GM18870 (cell line): Measurements from ENCODE around the gene METTL18.
"Not testable (repeated sequence)": the region's sequence is repeated elsewhere in the genome, so short reads cannot be mapped to it uniquely, and the experiment has no call there.

Experiments
- ATAC-seq: cut with Tn5 transposase; IDR thresholded peaks from one replicate; pipeline ENCODE4 v1.9.1; 2021; ENCODE audit warnings: moderate library complexity; ENCODE audit not compliant: unreplicated experiment

METTL18 gene

GRCh38 chr1:169794530-169795416 is at the start of gene METTL18:
Gene METTL18, minus strand, starts transcription at chr1:169794907. Its CDS starts 1,212 bp downstream, at chr1:169793695.
- ATAC-seq: peak; percentile 75

GRCh38 chr1:169838942-169839341 is 44.2 kb upstream of the METTL18 start:
- no peak for ATAC-seq

- no peak for ATAC-seq
Observed at GRCh38 chr1:169836198-169836597, 41.5 kb upstream of the METTL18 start.

- no peak for ATAC-seq
Observed at GRCh38 chr1:169835647-169836046, 40.9 kb upstream of the METTL18 start.

GRCh38 chr1:169834869-169835268 is 40.2 kb upstream of the METTL18 start:
- ATAC-seq: no peak

- ATAC-seq: no peak
Observed at GRCh38 chr1:169833179-169833901, 38.6 kb upstream of the METTL18 start.

- no peak for ATAC-seq
Observed at GRCh38 chr1:169829671-169830070, 35.0 kb upstream of the METTL18 start.

GRCh38 chr1:169824153-169824552 is 29.4 kb upstream of the METTL18 start:
- ATAC-seq: no peak

- no peak for ATAC-seq
Observed at GRCh38 chr1:169821500-169821899, 26.8 kb upstream of the METTL18 start.

GRCh38 chr1:169816617-169817016 is 21.9 kb upstream of the METTL18 start:
- ATAC-seq: no peak

- ATAC-seq: no peak
Observed at GRCh38 chr1:169814265-169814664, 19.6 kb upstream of the METTL18 start.

GRCh38 chr1:169812131-169812530 is 17.4 kb upstream of the METTL18 start:
- ATAC-seq: no peak

- not testable (repeated sequence) for ATAC-seq
Observed at GRCh38 chr1:169811418-169812035, 16.8 kb upstream of the METTL18 start.

GRCh38 chr1:169809370-169810095 is 14.8 kb upstream of the METTL18 start:
- no peak for ATAC-seq

- no peak for ATAC-seq
Observed at GRCh38 chr1:169804941-169805340, 10.2 kb upstream of the METTL18 start.

GRCh38 chr1:169802888-169803287 is 8.2 kb upstream of the METTL18 start:
- ATAC-seq: no peak

GRCh38 chr1:169797281-169797680 is 2.6 kb upstream of the METTL18 start:
- ATAC-seq: no peak

GRCh38 chr1:169796274-169796810 is 1.6 kb upstream of the METTL18 start:
- ATAC-seq: no peak

GRCh38 chr1:169795687-169796086 is 980 bp upstream of the METTL18 start:
- ATAC-seq: no peak

GRCh38 chr1:169793730-169794129 is 977 bp downstream of the METTL18 start:
- ATAC-seq: no peak

GRCh38 chr1:169788402-169788801 is 6.3 kb downstream of the METTL18 start:
- no peak for ATAC-seq
